A549 (cell line): ENCODE measurements around the gene OSBPL6. TPM values are rescaled to one million over a fixed set of nuclear protein-coding genes. Genes with fewer than 3 reads are reported as not detected.

Experiments used
- ATAC-seq, 2 experiments: fragments of 200-7000 bp in 1 of 2; fragments of >200 bp in 1 of 2; cut with Nextera tagmentation in 1 of 2; cut with Tn5 transposase in 1 of 2; 3 replicates each; pipeline versions ENCODE4 v1.8.0 to v1.9.1; 2018 to 2020; ENCODE audit warnings: mild to moderate bottlenecking in 1 of 2, moderate library complexity in 1 of 2
- CTCF ChIA-PET: fragments of 300-600 bp; sonication (Branson Sonifier 250); formaldehyde crosslinking; extraction: SDS; loops from one replicate; lab custom pipeline; 2021; ENCODE audit warnings: antibody characterized with exemption, inconsistent platforms; lab: Yijun Ruan, JAX
- POLR2A ChIA-PET: fragments of 350-600 bp; formaldehyde crosslinking; extraction: SDS; loops from one replicate; lab custom pipeline; 2021; ENCODE audit warnings: antibody characterized with exemption, inconsistent platforms; lab: Yijun Ruan, JAX
- DNase-seq, 2 experiments: peaks; one replicate each; pipeline versions ENCODE4 v3.0.0 to v3.0.0-alpha.2; 2011 to 2016; ENCODE audit warnings: low read depth in 1 of 2, low spot score in 1 of 2
- FAIRE-seq: peaks from 2 replicates; lab custom pipeline; 2011; peaks lifted over from hg19 to GRCh38; lab: Jason Lieb, UNC
- H3K27ac ChIP-seq, 2 experiments: fragments of >200 bp; sonication (Bioruptor Twin); formaldehyde crosslinking; 3 replicates each; pipeline ENCODE4 v1.5.1; 2016 to 2017
- H3K4me1 ChIP-seq: fragments of >200 bp; sonication (Bioruptor Twin); formaldehyde crosslinking; 3 replicates; pipeline ENCODE4 v1.6.1; 2016
- H3K4me2 ChIP-seq: fragments of >200 bp; sonication (Bioruptor Twin); formaldehyde crosslinking; 3 replicates; pipeline ENCODE4 v1.6.1; 2016
- H3K4me3 ChIP-seq: fragments of >200 bp; sonication (Bioruptor Twin); formaldehyde crosslinking; 3 replicates; pipeline ENCODE4 v1.5.1; 2016
- H3K9me3 ChIP-seq: fragments of >200 bp; sonication (Bioruptor Twin); formaldehyde crosslinking; 3 replicates; pipeline ENCODE4 v1.6.1; 2016
- CBX2 ChIP-seq: fragments of 200-600 bp; sonication (generic); IDR thresholded peaks from 2 replicates; pipeline ENCODE4 v1.6.1; 2016; ENCODE audit warnings: low read depth, mild to moderate bottlenecking, borderline replicate concordance
- CEBPB ChIP-seq, 2 experiments: fragments of >200 bp in 1 of 2; sonication (Bioruptor Twin) in 1 of 2; formaldehyde crosslinking in 1 of 2; IDR thresholded peaks; 2 replicates each; pipeline ENCODE4 v1.6.1; 2012 to 2016
- CHD2 ChIP-seq: fragments of 150-350 bp; IDR thresholded peaks from 2 replicates; pipeline ENCODE4 v1.6.1; 2014; ENCODE audit warnings: low read length; ENCODE audit not compliant: partially characterized antibody
- CHD4 ChIP-seq: fragments of 200-600 bp; sonication (generic); IDR thresholded peaks from 2 replicates; pipeline ENCODE4 v1.6.1; 2016; ENCODE audit warnings: antibody characterized with exemption, mild to moderate bottlenecking, borderline replicate concordance
- EP300 ChIP-seq, 2 experiments: fragments of >200 bp; sonication (Bioruptor Twin); formaldehyde crosslinking; IDR thresholded peaks; 2 replicates in 1 of 2; 3 replicates in 1 of 2; pipeline ENCODE4 v1.6.1; 2016 to 2017
- ESRRA ChIP-seq: fragments of 150-350 bp; IDR thresholded peaks from 2 replicates; pipeline ENCODE4 v1.6.1; 2014; ENCODE audit warnings: mild to moderate bottlenecking, low read length, borderline replicate concordance
- GATA3 ChIP-seq: IDR thresholded peaks from 2 replicates; pipeline ENCODE4 v1.6.1; 2012; ENCODE audit warnings: borderline replicate concordance
- HEYL ChIP-seq: fragments of 250-450 bp; sonication (Bioruptor Pico); IDR thresholded peaks from 2 replicates; pipeline ENCODE4 v1.8.0; 2021; ENCODE audit warnings: mild to moderate bottlenecking, moderate library complexity
- JUN ChIP-seq, 2 experiments: fragments of >200 bp; sonication (Bioruptor Twin); formaldehyde crosslinking; IDR thresholded peaks; 2 replicates in 1 of 2; 3 replicates in 1 of 2; pipeline ENCODE4 v1.6.1; 2016 to 2017
- JUNB ChIP-seq: fragments of >200 bp; sonication (Bioruptor Twin); formaldehyde crosslinking; IDR thresholded peaks from 2 replicates; pipeline ENCODE4 v1.6.1; 2016
- KDM5A ChIP-seq: fragments of 200-600 bp; sonication (generic); IDR thresholded peaks from 2 replicates; pipeline ENCODE4 v1.6.1; 2016; ENCODE audit warnings: antibody characterized with exemption, mild to moderate bottlenecking
- MAFK ChIP-seq: fragments of 450-650 bp; IDR thresholded peaks from 2 replicates; pipeline ENCODE4 v1.6.1; 2014; ENCODE audit not compliant: partially characterized antibody
- MAZ ChIP-seq: fragments of 150-350 bp; IDR thresholded peaks from 2 replicates; pipeline ENCODE4 v1.6.1; 2014; ENCODE audit warnings: antibody characterized with exemption, low read depth, low read length, borderline replicate concordance
- POLR2A ChIP-seq: IDR thresholded peaks from 2 replicates; pipeline ENCODE4 v1.6.1; 2012; ENCODE audit warnings: mild to moderate bottlenecking, low read length
- SMC3 ChIP-seq: fragments of >200 bp; sonication (Bioruptor Twin); formaldehyde crosslinking; IDR thresholded peaks from 3 replicates; pipeline ENCODE4 v1.6.1; 2018; ENCODE audit warnings: inconsistent platforms
- TFCP2L1 ChIP-seq: fragments of 250-450 bp; sonication (Bioruptor Pico); IDR thresholded peaks from 2 replicates; pipeline ENCODE4 v1.5.0; 2021; ENCODE audit warnings: mild to moderate bottlenecking
- ZNF302 ChIP-seq: fragments of 250-450 bp; sonication (Bioruptor Pico); IDR thresholded peaks from 2 replicates; pipeline ENCODE4 v1.9.0; 2021; ENCODE audit warnings: inconsistent platforms, mild to moderate bottlenecking, moderate library complexity
- WGBS: methylation state at CpG from one replicate; pipeline ENCODE4 v1.1.6; 2017; ENCODE audit errors: missing lambda C conversion rate; 5-methylcytosine and 5-hydroxymethylcytosine counted together
- polyA plus RNA-seq, 4 experiments: library from polyadenylated mRNA; depleted of rRNA in 3 of 4; stranded (reverse); fragments of >200 nt; fragmentation: RNase III in 1 of 4; extraction: RNeasy Plus Mini Kit Qiagen cat#74134 plus additional on column Dnase treatment in 1 of 4; gene quantifications; 2 replicates in 3 of 4; 3 replicates in 1 of 4; pipeline ENCODE4 v1.2.3, GENCODE V29; 2011 to 2017
- TF ChIP-seq, protein P1 (sequence below): fragments of >200 bp; sonication (Bioruptor Twin); formaldehyde crosslinking; IDR thresholded peaks from 2 replicates; pipeline ENCODE4 v1.6.1; 2016
- TF ChIP-seq, protein P2 (sequence below): fragments of 150-350 bp; IDR thresholded peaks from 2 replicates; pipeline ENCODE4 v1.6.1; 2014; ENCODE audit warnings: low read depth, mild to moderate bottlenecking, low read length
- TF ChIP-seq, protein P3 (sequence below): fragments of >200 bp; sonication (Bioruptor Twin); formaldehyde crosslinking; IDR thresholded peaks from 3 replicates; pipeline ENCODE4 v1.5.1; 2016
- TF ChIP-seq, protein P4 (sequence below): IDR thresholded peaks from 2 replicates; pipeline ENCODE4 v1.6.1; 2012; ENCODE audit warnings: low read depth, borderline replicate concordance

OSBPL6 gene
- polyA plus RNA-seq, 2 of the 4 experiments (the other 2 are of a cell fraction): 2.9 to 8.2 TPM

DNA sequence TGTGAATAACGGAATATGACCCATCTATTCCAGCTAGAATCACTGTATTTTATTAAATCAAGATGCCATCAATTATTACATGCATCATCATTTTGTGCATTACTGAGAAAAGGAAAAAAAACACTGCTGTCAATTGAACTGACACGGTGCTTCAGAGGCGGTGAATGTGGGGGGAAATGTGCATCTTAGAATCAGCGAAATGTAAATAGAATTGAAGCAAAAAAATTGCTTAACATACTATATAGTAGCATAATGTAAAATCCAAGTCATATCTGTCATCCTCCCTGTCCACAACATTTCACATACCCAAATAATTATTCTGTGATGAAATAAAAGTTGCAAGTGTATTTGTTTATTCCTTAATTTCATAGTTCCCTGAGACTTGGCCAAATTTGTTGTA, 172.1 kb downstream of the OSBPL6 start:
- H3K4me3 ChIP-seq: no peak overlapping the region
- no peaks in the 10 kb centered on the region for H3K9me3 ChIP-seq
- H3K27ac ChIP-seq: no peak overlapping the region
- DNase-seq: no peak
- POLR2A ChIA-PET: no interaction called here
- no peak for ATAC-seq
- TF ChIP-seq, protein P1, sequence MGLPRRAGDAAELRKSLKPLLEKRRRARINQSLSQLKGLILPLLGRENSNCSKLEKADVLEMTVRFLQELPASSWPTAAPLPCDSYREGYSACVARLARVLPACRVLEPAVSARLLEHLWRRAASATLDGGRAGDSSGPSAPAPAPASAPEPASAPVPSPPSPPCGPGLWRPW: no peak
- TF ChIP-seq HEYL (CRISPR knock-in tag) (no peak), MAZ (no peak), JUN (IDR thresholded peaks at IDR 0.05) (no peak), GATA3 (no peak), CBX2 (no peak), ZNF302 (CRISPR knock-in tag) (no peak), ESRRA (no peak), JUNB (no peak), CHD2 (no peak), SMC3 (no peak), MAFK (no peak), KDM5A (no peak)
- TF ChIP-seq, protein P2, sequence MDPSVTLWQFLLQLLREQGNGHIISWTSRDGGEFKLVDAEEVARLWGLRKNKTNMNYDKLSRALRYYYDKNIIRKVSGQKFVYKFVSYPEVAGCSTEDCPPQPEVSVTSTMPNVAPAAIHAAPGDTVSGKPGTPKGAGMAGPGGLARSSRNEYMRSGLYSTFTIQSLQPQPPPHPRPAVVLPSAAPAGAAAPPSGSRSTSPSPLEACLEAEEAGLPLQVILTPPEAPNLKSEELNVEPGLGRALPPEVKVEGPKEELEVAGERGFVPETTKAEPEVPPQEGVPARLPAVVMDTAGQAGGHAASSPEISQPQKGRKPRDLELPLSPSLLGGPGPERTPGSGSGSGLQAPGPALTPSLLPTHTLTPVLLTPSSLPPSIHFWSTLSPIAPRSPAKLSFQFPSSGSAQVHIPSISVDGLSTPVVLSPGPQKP: no peak
- TF ChIP-seq, all 56 proteins: peak for 0
- 85% methylated on average over 4 of the region's 4 CpGs for whole genome bisulfite sequencing
- CTCF ChIA-PET: interaction anchor here (1.3 kb wide), 1 partner anchor 31 kb away, joined by 5 read pairs; no protein-coding TSS in a partner anchor
- H3K4me1 ChIP-seq: peaks cover 5% of the 10 kb centered on the region; the same call in 2 of the 3 replicates
- H3K4me2 ChIP-seq: no peak overlapping the region
- FAIRE-seq: no peak

DNA sequence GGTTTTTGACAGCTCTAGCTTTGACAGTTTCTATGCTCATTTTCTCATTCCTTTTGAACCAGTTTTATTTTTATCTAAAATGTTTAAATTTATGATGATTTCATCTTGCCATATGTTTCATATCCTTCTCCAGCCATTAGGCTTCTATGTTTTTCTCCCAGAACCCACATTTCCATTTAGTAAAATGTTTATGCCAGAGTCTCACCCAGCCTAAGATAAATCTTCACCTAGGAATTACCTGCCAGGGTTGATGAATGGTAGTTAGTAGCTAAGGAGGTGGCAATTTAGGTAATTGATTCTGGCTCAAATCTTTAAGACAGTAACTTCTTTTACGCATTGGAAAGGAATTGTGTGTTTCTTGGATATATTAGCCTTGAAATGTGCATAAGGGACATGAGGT, 173.0 kb downstream of the OSBPL6 start:
- Histone ChIP-seq H3K9me3 (no peaks in the 10 kb centered on the region), H3K27ac (no peak overlapping the region), H3K4me1 (peaks cover 5% of the 10 kb centered on the region; the same call in 2 of the 3 replicates), H3K4me2 (no peak overlapping the region), H3K4me3 (no peak overlapping the region)
- no peak for ATAC-seq
- ChIA-PET CTCF (interaction anchor here (0.8 kb wide), 1 partner anchor 15 kb away, joined by 3 read pairs; no protein-coding TSS in a partner anchor), POLR2A (no interaction called here)
- DNase-seq: no peak
- WGBS: 86% methylated on average over 1 of the region's 1 CpG
- TF ChIP-seq CEBPB (IDR thresholded peaks at IDR 0.05) (no peak), CHD4 (no peak), EP300 (IDR thresholded peaks at IDR 0.05) (no peak), POLR2A (no peak), TFCP2L1 (CRISPR knock-in tag) (no peak), HEYL (CRISPR knock-in tag) (no peak)
- TF ChIP-seq, protein P3, sequence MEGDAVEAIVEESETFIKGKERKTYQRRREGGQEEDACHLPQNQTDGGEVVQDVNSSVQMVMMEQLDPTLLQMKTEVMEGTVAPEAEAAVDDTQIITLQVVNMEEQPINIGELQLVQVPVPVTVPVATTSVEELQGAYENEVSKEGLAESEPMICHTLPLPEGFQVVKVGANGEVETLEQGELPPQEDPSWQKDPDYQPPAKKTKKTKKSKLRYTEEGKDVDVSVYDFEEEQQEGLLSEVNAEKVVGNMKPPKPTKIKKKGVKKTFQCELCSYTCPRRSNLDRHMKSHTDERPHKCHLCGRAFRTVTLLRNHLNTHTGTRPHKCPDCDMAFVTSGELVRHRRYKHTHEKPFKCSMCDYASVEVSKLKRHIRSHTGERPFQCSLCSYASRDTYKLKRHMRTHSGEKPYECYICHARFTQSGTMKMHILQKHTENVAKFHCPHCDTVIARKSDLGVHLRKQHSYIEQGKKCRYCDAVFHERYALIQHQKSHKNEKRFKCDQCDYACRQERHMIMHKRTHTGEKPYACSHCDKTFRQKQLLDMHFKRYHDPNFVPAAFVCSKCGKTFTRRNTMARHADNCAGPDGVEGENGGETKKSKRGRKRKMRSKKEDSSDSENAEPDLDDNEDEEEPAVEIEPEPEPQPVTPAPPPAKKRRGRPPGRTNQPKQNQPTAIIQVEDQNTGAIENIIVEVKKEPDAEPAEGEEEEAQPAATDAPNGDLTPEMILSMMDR: no peak
- TF ChIP-seq, protein P2: no peak
- TF ChIP-seq, protein P4, sequence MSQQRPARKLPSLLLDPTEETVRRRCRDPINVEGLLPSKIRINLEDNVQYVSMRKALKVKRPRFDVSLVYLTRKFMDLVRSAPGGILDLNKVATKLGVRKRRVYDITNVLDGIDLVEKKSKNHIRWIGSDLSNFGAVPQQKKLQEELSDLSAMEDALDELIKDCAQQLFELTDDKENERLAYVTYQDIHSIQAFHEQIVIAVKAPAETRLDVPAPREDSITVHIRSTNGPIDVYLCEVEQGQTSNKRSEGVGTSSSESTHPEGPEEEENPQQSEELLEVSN: no peak
- no peak for FAIRE-seq
